Measurements from ENCODE around the gene CDK19. TPM values are rescaled to one million over a fixed set of nuclear protein-coding genes. Genes with fewer than 3 reads are reported as not detected.
"Not testable (repeated sequence)": the region's sequence is repeated elsewhere in the genome, so short reads cannot be mapped to it uniquely, and the experiment has no call there.

CDK19 gene
- polyA plus RNA-seq, 3 donors: 31.8 to 36.4 (median 33.8) TPM

DNA sequence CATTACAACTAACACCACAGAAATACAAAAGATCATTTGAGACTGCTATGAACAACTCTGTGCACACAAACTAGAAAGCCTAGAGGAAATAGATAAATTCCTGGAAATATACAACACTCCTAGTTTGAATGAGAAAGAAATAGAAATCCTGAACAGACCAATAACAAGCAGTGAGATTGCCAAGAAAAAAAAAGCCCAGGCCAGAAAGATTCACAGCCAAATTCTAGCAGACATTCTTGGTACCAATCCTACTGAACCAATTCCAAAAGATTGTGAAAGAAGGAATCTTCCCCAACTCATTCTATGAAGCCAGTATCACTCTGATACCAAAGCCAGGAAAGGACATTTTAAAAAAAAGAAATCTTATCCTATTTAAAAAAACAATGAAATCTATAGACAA lies 7.0 kb upstream of the CDK19 start:
- DNase-seq: no peak

DNA sequence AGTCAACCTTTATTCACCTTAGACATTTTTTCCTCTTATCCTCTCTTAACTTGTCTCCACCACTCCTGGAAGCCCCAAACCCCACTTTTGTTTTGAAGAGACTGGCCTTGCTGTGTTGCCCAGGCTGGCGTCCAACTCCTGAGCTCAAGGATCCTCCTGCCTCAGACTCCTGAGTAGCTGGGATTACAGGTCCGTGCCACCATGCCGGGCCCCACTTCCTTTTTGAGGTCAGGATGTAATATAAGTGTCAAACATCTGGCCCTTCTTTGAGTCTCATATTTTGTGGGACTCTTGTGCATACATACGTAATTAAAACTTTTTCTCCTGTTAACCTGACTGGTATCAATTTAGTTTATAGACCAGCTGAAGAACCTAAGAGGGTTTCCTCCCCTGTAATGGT lies 1.4 kb upstream of the CDK19 start:
- DNase-seq: no peak

DNA sequence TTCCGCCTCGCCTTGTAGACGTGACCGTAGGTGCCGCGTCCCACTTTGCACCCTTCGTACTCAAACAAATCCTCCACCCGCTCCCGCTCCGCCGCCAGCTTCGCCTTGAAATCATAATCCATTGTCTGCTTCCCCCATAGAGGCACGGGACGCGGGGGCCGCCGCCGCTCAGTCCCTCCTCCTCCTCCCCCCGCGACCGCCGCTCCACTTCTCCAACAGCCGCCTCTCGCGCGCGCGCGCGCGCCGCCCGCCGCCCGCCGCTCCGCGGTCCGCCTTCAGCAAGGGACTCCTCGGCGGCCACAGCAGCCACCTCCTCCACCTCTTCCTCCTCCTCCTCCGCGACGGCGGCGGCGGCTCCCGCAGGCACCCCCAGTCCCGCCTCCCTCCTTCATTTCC lies 256 bp downstream of the CDK19 start:
- no peak for DNase-seq

DNA sequence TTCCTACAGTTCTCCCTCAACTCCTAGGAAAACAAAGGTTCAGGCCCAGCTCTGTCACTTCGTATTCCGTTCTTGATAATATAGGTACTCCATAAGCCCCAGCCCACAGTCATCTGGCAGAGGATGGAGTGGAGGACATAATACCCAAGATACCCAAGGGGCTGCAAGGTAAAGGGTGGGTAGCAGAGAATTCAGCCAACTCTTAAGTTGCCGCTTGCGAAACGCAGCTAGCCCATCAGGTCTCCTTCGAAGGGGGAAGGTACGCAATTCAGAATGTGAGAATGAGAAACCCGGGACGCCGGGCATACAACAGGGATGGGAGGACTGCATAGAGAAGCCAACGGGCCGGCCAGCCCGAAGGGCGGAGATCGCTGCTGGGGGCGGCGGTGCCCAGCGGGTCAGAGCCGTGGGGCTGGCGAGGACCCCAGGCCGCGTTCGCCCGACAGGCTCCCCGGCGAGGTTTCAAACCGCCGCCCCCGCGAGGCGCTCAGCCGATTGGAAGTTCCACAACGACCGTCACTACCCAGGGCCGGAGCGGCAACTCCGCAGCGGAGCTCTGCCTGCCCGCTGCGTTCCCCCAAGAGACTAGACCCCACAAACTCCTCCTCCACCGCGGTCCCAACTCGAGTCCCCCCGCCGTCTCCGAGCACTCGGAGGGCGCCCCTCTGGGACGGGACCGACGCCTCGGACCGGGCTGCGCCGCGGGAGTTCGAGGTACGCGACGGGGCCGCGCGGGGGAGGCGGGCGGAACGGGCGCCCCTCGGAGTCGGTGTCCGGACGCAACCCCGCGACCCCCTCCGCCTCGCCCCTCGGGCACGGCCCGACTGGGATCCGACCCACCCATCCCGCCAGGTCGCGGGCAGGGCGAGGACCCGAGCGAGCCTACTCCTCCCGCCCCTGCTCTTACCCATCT lies 911 bp downstream of the CDK19 start:
- DNase-seq: peak; percentile 53

DNA sequence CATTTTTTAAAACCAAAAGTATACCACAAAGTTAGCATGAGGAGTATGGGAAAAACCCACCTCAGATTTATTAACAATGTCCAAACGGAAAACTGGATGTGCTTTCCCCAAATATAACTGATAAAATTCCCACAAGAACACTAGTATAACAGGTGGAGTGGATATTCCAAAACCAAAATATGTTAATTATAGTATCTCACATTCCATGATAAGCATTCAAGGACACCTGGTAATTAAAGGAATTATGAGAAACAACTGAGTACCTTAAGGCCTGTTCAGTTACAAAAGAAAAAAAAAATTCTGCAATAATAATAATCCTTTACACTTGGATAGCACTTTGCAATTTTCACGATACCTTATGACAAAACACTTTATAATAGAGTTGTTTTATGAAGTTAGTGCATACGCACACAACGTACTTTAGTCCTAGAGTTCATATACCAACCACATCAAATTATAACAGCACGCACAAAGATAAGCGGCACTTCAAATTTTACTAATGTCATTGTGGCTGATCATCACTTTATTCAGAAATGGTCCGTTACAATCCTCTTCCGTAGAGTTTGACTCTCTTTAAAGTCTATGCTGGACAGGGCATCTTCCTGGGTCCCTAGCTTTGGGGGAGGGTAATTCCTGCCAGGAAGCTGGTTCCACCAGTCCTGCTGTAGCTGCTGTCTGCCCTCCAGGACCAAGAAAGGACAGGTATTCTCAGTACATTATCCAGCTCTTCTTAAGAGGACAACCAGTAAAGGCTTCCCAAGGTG lies 1.7 kb downstream of the CDK19 start:
- DNase-seq: no peak

DNA sequence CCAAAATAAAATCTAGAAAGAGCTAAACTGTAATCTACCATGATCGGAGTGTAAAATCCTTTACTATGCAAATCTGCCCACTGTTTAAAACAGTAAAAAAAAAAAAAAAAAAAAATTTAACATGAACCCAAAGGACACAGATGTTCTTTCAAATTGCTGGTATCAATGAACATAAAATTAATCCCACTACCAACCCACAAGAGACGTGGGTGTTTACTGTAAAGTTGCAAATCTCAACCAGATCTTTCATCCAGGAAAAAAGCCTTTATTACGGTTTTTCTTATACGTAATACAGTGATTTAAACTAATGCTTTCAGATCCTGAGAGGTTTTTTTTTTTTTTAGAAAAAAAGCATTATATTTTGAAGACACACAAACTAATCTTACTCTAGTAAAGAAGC lies 2.5 kb downstream of the CDK19 start:
- no peak for DNase-seq

- no peak for DNase-seq
Observed at GRCh38 chr6:110810896-110811586, 4.2 kb downstream of the CDK19 start.

DNA sequence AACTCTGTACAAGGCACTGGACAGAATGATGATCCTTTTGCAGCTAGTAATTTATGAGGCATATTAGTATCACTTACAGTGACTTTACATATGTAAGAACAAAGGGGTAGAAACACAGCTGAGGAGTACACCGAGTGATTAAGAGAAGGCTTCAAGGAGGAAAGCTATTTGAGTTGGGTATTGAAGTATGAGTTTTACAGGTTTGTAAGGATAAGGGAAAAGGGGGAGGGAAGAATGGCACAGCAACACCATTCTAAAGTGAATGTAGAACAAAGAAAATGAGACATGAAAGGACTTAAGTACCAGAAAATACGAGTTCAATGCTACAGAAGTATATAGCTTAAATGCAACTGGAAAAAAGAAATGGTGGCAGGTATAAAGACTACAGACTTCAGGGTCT lies 5.5 kb downstream of the CDK19 start:
- DNase-seq: no peak

DNA sequence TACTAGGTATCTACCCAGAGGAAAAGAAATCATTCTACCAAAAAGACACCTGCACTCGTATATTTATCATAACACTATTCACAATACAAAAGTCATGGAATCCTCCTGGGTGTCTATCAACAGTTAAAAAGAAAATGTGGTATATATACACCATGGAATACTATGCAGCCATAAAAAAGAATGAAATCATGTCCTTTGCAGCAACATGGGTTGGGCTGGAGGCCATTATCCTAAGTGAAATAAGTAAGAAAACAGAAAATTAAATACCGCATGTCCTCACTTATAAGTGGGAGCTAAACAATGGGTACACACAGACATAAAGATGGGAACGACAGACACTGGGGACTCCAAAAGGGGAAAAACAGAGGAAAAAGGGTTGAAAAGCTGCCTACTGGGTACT lies 13.1 kb downstream of the CDK19 start:
- not testable (repeated sequence) for DNase-seq

GRCh38 chr6:110800839-110801196 lies 14.5 kb downstream of the CDK19 start:
- no peak for DNase-seq

DNA sequence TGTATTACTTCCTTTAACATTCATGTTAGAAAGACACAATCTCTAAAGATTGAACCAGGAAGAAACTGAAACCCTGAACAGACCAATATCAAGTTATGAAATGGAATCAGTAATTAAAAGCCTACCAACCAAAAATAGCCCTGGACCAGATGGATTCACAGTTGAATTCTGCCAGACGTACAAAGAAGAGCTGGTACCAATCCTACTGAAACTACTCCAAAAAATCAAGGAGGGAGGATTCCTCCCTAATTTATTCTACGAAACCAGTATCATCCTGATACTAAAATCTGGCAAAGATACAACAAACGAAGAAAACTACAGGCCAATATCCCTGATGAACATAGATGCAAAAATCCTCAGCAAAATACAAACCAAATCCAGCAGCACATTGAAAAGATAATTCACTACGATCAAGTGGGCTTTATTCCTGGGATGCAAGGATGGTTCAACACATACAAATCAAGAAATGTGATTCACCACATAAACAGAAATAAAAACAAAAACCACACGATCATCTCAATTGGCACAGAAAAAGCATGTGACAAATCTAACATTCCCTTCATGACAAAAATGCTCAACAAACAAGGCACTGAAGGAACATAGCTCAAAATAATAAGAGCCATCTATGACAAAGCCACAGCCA lies 15.0 kb downstream of the CDK19 start:
- DNase-seq: no peak

GRCh38 chr6:110799655-110800054 lies 15.6 kb downstream of the CDK19 start:
- no peak for DNase-seq

DNA sequence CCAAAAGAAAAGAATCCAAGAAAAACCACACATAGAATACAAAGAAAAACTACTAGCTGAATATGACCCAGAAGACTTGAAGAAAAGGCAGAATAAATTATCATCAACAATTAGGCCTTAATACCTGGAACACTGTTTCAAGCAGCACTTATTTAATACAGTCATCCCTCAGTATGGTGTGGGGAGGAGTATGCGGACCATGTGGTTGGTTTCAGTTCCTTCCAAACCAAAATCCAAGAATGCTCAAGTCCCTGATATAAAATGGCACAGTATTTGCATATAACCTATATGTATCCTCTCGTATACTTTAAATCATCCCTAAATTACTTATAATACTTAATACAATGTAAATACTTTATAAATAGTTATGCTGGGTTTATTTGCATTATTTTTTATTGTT lies 16.1 kb downstream of the CDK19 start:
- DNase-seq: no peak

DNA sequence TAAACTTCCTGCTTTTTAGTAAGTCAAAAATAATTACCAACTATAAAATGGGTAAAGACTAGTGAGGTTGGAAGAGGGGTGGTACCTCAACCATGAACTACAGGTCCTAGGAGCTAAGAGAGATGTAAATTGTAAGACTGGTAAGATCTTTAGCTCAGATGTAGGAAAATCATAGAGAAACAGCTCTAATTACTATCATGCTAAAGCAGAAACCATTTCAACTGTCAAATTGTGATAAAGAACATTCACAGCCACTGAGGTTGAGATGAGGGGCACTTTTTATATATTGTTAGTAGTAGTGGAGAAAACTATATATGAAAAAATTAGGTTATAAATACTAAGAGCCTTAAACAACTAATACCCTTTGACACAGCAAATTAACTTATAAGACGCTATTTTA lies 20.0 kb downstream of the CDK19 start:
- no peak for DNase-seq

- no peak for DNase-seq
Observed at GRCh38 chr6:110786696-110787095, 28.6 kb downstream of the CDK19 start.

DNA sequence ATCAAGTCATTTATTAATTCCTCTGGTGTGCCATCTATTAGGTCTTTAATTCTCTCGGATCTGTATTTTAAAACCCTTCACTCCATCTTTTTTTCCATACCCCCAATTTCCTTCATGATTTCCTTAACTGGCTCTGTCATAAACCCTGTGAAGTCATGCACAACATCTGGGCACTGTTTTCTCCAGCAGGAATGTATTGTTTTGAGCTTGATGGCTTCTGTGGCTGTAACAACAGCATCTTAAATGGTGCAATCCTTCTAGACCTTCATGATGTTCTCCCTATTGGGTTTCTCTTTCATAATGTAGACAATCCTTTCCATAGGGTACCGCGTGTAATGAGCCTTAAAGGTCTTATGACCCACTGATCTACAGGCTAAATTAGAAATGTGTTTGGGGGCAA lies 29.0 kb downstream of the CDK19 start:
- DNase-seq: no peak

DNA sequence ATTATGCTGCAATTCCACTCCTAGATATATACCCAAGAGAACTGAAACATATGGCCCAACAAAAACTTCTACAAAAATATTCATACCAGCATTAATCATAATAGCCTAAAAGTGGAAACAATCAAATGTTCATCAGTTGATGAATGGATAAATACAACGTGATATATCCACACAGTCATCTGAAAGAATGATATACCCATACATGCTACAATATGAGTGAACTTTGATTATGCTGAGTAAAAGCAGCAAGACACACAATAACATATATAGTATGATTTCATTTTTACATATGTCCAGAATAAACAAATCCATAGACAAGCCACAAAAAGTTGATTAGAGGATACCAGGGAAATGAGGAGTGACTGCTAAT lies 30.7 kb downstream of the CDK19 start:
- DNase-seq: no peak

DNA sequence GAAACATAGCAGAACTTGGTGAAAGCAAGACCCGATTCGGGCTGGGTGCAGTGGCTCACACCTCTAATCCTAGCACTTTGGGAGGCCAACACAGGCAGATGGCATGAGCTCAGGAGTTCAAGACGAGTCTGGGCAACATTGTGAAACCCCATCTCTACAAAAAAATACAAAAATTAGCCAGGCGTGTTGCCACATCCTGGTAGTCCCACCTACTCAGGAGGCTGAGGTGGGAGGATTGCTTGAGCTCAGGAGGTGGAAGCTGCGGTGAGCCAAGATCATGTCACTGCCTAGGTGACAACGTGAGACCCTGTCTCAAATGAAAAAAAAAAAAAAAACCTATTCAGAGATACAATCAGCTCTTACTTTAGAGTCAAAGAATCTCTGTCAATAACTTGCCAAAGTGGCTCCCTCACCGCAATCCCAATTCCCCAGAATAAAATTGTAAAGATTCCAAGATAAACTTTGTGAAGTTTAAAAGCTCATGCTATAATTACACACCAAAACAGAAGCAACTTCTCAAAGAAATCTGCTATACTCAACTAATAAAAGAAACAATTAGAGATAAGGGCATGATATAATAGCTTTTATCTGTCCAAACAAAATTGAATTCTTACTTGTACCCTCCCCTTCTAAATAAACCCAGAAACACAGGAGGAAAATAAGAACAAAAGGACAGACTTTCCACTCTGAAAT lies 33.6 kb downstream of the CDK19 start:
- peak; percentile 8 for DNase-seq

DNA sequence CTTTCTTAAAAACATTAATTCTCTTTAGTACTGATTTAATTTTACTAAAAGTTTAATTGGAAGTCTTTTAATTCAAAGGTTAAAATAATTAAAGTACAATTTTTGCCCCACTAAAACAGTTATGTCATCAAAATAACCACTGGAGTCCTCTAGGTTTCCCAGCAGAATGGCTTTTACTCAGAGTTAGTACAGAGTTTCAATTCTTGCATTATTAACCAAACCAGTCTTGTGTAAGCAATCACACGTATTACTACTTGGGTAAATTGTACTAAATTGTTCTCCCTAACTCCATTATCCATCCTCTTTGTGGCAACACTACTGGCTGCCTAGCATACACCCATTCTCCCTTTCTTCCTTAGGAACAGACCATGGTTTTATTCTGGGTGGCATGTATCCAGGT lies 36.9 kb downstream of the CDK19 start:
- DNase-seq: no peak

GRCh38 chr6:110777636-110778035 lies 37.6 kb downstream of the CDK19 start:
- DNase-seq: no peak

DNA sequence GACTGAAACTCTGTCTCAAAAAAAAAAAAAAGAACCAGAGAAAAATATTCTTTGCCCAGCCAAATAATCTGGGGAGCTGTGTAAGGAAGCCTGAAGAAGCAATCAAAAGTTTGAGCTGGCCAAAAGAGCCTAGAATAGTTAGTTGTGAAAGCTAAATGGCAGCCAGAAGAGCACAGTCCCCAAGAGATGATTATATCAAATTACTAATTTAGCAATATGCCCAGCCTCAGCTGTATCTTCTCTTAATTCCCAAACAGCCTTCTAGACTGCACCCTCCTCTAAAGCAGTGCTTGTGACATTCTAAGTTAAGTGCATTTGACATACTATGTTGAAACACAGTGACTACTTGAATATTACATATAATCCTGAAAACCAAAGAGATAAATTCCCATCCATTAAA lies 38.9 kb downstream of the CDK19 start:
- no peak for DNase-seq

GRCh38 chr6:110769923-110770322 lies 45.3 kb downstream of the CDK19 start:
- DNase-seq: no peak

Data from renal pelvis (tissue), 4 donors.